Measurements from ENCODE around the gene TTC12.

TTC12 gene

GRCh38 chr11:113351068-113351450 is 36.7 kb downstream of the TTC12 start:
- TF ChIP-seq SPI1 (IDR thresholded peaks at IDR 0.05; ENCODE audit: low read depth, low read length), result no peak
- no peak for TF ChIP-seq POLR2AphosphoS5 (IDR thresholded peaks at IDR 0.05; ENCODE audit: low read depth, low read length)
- no peak for TF ChIP-seq PAX5 (IDR thresholded peaks at IDR 0.05; ENCODE audit: insufficient read depth, low read length, severe bottlenecking)
- no peak for TF ChIP-seq POLR2A (IDR thresholded peaks at IDR 0.05; ENCODE audit: low read depth, low read length)
- TF ChIP-seq TAF1 (IDR thresholded peaks at IDR 0.05; ENCODE audit: low read depth, low read length), result no peak
- no peak for TF ChIP-seq POU2F2 (IDR thresholded peaks at IDR 0.05; ENCODE audit: low read depth, low read length)
- DNase-seq (ENCODE audit: insufficient read length, low spot score) (no peak), FAIRE-seq (no peak)

GRCh38 chr11:113351480-113351879 is 37.1 kb downstream of the TTC12 start:
- DNase-seq (ENCODE audit: insufficient read length, low spot score), result no peak
- no peak for FAIRE-seq
- TF ChIP-seq TAF1 (IDR thresholded peaks at IDR 0.05; ENCODE audit: low read depth, low read length) (no peak), POLR2A (IDR thresholded peaks at IDR 0.05; ENCODE audit: low read depth, low read length) (no peak), PAX5 (IDR thresholded peaks at IDR 0.05; ENCODE audit: insufficient read depth, low read length, severe bottlenecking) (no peak), POLR2AphosphoS5 (IDR thresholded peaks at IDR 0.05; ENCODE audit: low read depth, low read length) (no peak), POU2F2 (IDR thresholded peaks at IDR 0.05; ENCODE audit: low read depth, low read length) (no peak), SPI1 (IDR thresholded peaks at IDR 0.05; ENCODE audit: low read depth, low read length) (no peak)

- FAIRE-seq (no peak), DNase-seq (ENCODE audit: insufficient read length, low spot score) (no peak)
- no peak for TF ChIP-seq POLR2A (IDR thresholded peaks at IDR 0.05; ENCODE audit: low read depth, low read length)
- no peak for TF ChIP-seq POU2F2 (IDR thresholded peaks at IDR 0.05; ENCODE audit: low read depth, low read length)
- TF ChIP-seq TAF1 (IDR thresholded peaks at IDR 0.05; ENCODE audit: low read depth, low read length), result no peak
- no peak for TF ChIP-seq SPI1 (IDR thresholded peaks at IDR 0.05; ENCODE audit: low read depth, low read length)
- no peak for TF ChIP-seq POLR2AphosphoS5 (IDR thresholded peaks at IDR 0.05; ENCODE audit: low read depth, low read length)
- TF ChIP-seq PAX5 (IDR thresholded peaks at IDR 0.05; ENCODE audit: insufficient read depth, low read length, severe bottlenecking), result no peak
Observed at GRCh38 chr11:113356203-113356602, 41.8 kb downstream of the TTC12 start.

- TF ChIP-seq POU2F2 (IDR thresholded peaks at IDR 0.05; ENCODE audit: low read depth, low read length), result no peak
- no peak for TF ChIP-seq POLR2AphosphoS5 (IDR thresholded peaks at IDR 0.05; ENCODE audit: low read depth, low read length)
- no peak for TF ChIP-seq PAX5 (IDR thresholded peaks at IDR 0.05; ENCODE audit: insufficient read depth, low read length, severe bottlenecking)
- no peak for TF ChIP-seq POLR2A (IDR thresholded peaks at IDR 0.05; ENCODE audit: low read depth, low read length)
- TF ChIP-seq TAF1 (IDR thresholded peaks at IDR 0.05; ENCODE audit: low read depth, low read length), result no peak
- TF ChIP-seq SPI1 (IDR thresholded peaks at IDR 0.05; ENCODE audit: low read depth, low read length), result no peak
- DNase-seq (ENCODE audit: insufficient read length, low spot score) (no peak), FAIRE-seq (no peak)
Observed at GRCh38 chr11:113363406-113363805, 49.0 kb downstream of the TTC12 start.

- DNase-seq (ENCODE audit: insufficient read length, low spot score) (no peak), FAIRE-seq (no peak)
- TF ChIP-seq POU2F2 (IDR thresholded peaks at IDR 0.05; ENCODE audit: low read depth, low read length) (no peak), PAX5 (IDR thresholded peaks at IDR 0.05; ENCODE audit: insufficient read depth, low read length, severe bottlenecking) (no peak), POLR2A (IDR thresholded peaks at IDR 0.05; ENCODE audit: low read depth, low read length) (no peak), TAF1 (IDR thresholded peaks at IDR 0.05; ENCODE audit: low read depth, low read length) (no peak)
Observed at GRCh38 chr11:113363996-113364641, 49.7 kb downstream of the TTC12 start.

- TF ChIP-seq PAX5 (IDR thresholded peaks at IDR 0.05; ENCODE audit: insufficient read depth, low read length, severe bottlenecking), result no peak
- no peak for TF ChIP-seq TAF1 (IDR thresholded peaks at IDR 0.05; ENCODE audit: low read depth, low read length)
- no peak for TF ChIP-seq POU2F2 (IDR thresholded peaks at IDR 0.05; ENCODE audit: low read depth, low read length)
- TF ChIP-seq SPI1 (IDR thresholded peaks at IDR 0.05; ENCODE audit: low read depth, low read length), result 0 out of 2 replicates have a peak, but pooled peaks have one; percentile 6
- FAIRE-seq (no peak), DNase-seq (ENCODE audit: insufficient read length, low spot score) (no peak)
Observed at GRCh38 chr11:113365895-113366294, 51.5 kb downstream of the TTC12 start.

GRCh38 chr11:113369411-113369810 is 55.0 kb downstream of the TTC12 start:
- FAIRE-seq (no peak), DNase-seq (ENCODE audit: insufficient read length, low spot score) (no peak)
- TF ChIP-seq POLR2AphosphoS5 (IDR thresholded peaks at IDR 0.05; ENCODE audit: low read depth, low read length) (no peak), POLR2A (IDR thresholded peaks at IDR 0.05; ENCODE audit: low read depth, low read length) (no peak), PAX5 (IDR thresholded peaks at IDR 0.05; ENCODE audit: insufficient read depth, low read length, severe bottlenecking) (no peak), POU2F2 (IDR thresholded peaks at IDR 0.05; ENCODE audit: low read depth, low read length) (no peak), SPI1 (IDR thresholded peaks at IDR 0.05; ENCODE audit: low read depth, low read length) (no peak), TAF1 (IDR thresholded peaks at IDR 0.05; ENCODE audit: low read depth, low read length) (no peak)

GRCh38 chr11:113370634-113371033 is 56.3 kb downstream of the TTC12 start:
- DNase-seq (ENCODE audit: insufficient read length, low spot score) (no peak), FAIRE-seq (no peak)
- TF ChIP-seq POLR2AphosphoS5 (IDR thresholded peaks at IDR 0.05; ENCODE audit: low read depth, low read length) (no peak), POU2F2 (IDR thresholded peaks at IDR 0.05; ENCODE audit: low read depth, low read length) (no peak), SPI1 (IDR thresholded peaks at IDR 0.05; ENCODE audit: low read depth, low read length) (no peak), POLR2A (IDR thresholded peaks at IDR 0.05; ENCODE audit: low read depth, low read length) (no peak), TAF1 (IDR thresholded peaks at IDR 0.05; ENCODE audit: low read depth, low read length) (no peak), PAX5 (IDR thresholded peaks at IDR 0.05; ENCODE audit: insufficient read depth, low read length, severe bottlenecking) (no peak)

- DNase-seq (ENCODE audit: insufficient read length, low spot score) (no peak), FAIRE-seq (no peak)
- TF ChIP-seq POLR2A (IDR thresholded peaks at IDR 0.05; ENCODE audit: low read depth, low read length) (no peak), POU2F2 (IDR thresholded peaks at IDR 0.05; ENCODE audit: low read depth, low read length) (no peak), PAX5 (IDR thresholded peaks at IDR 0.05; ENCODE audit: insufficient read depth, low read length, severe bottlenecking) (no peak), TAF1 (IDR thresholded peaks at IDR 0.05; ENCODE audit: low read depth, low read length) (no peak), POLR2AphosphoS5 (IDR thresholded peaks at IDR 0.05; ENCODE audit: low read depth, low read length) (no peak), SPI1 (IDR thresholded peaks at IDR 0.05; ENCODE audit: low read depth, low read length) (no peak)
Observed at GRCh38 chr11:113372309-113372708, 57.9 kb downstream of the TTC12 start.

- FAIRE-seq, result no peak
Observed at GRCh38 chr11:113373306-113373705, 58.9 kb downstream of the TTC12 start.

More at GRCh38 chr11:113373306-113373705, 58.9 kb downstream of the TTC12 start:
- no peak for TF ChIP-seq SPI1 (IDR thresholded peaks at IDR 0.05; ENCODE audit: low read depth, low read length)
- TF ChIP-seq PAX5 (IDR thresholded peaks at IDR 0.05; ENCODE audit: insufficient read depth, low read length, severe bottlenecking), result no peak
- TF ChIP-seq TAF1 (IDR thresholded peaks at IDR 0.05; ENCODE audit: low read depth, low read length), result no peak
- DNase-seq (ENCODE audit: insufficient read length, low spot score), result no peak

Measured in GM12891 (cell line).